Transverse colon (tissue), 4 donors: ENCODE results near the gene APOA1. TPM values are rescaled to one million over a fixed set of nuclear protein-coding genes. Genes with fewer than 3 reads are reported as not detected.

Experiments
- DNase-seq: peaks from one replicate; pipeline ENCODE4 v3.0.0-alpha.2; 2019
- H3K27ac ChIP-seq, 4 donors: fragments of 200-600 bp; sonication (generic); 2 replicates each; pipeline ENCODE4 v1.5.1; 2016 to 2018; ENCODE audit warnings: inconsistent platforms in 4 of 4
- H3K27me3 ChIP-seq: fragments of 200-600 bp; sonication (generic); 2 replicates; pipeline ENCODE4 v1.5.1; 2017; ENCODE audit warnings: inconsistent platforms
- H3K36me3 ChIP-seq, 4 donors: fragments of 200-600 bp; sonication (generic); 2 replicates each; pipeline ENCODE4 v1.5.1; 2017 to 2019; ENCODE audit warnings: inconsistent platforms in 4 of 4
- H3K4me1 ChIP-seq, 4 donors: fragments of 200-600 bp; sonication (generic); 2 replicates each; pipeline ENCODE4 v1.5.1; 2017 to 2020; ENCODE audit warnings: inconsistent platforms in 4 of 4
- H3K4me3 ChIP-seq, 4 donors: fragments of 200-600 bp; sonication (generic); 1 replicate in 1 of 4; 2 replicates in 3 of 4; pipeline versions ENCODE4 v1.5.1 to v1.6.1; 2017 to 2019; ENCODE audit warnings: inconsistent platforms in 4 of 4
- H3K9me3 ChIP-seq, 2 donors: fragments of 200-600 bp; sonication (generic); 2 replicates each; pipeline ENCODE4 v1.5.1; 2017 to 2019; ENCODE audit warnings: inconsistent platforms in 2 of 2
- EP300 ChIP-seq: sonication (generic); formaldehyde crosslinking; IDR thresholded peaks from one replicate; pipeline ENCODE4 v1.6.1; 2017; ENCODE audit warnings: antibody characterized with exemption, low read depth
- POLR2A ChIP-seq: fragments of 450-650 bp; IDR thresholded peaks from one replicate; pipeline ENCODE4 v1.6.1; 2016; ENCODE audit warnings: antibody characterized with exemption, mild to moderate bottlenecking, moderate library complexity
- POLR2AphosphoS5 ChIP-seq, 3 donors: sonication (generic); formaldehyde crosslinking; IDR thresholded peaks; one replicate each; pipeline ENCODE4 v1.6.1; 2016; ENCODE audit warnings: antibody characterized with exemption in 3 of 3
- WGBS, 2 donors: methylation state at CpG; one replicate each; pipeline ENCODE4 v1.1.5; 2018; ENCODE audit warnings: low coverage in 1 of 2; 5-methylcytosine and 5-hydroxymethylcytosine counted together
- in situ Hi-C, 4 donors: fragments of 200-750 bp; cut with MboI; loops; one replicate each; pipeline versions ENCODE4 v1.15.0 to v1.15.1; 2017; ENCODE audit warnings: low sequenced_read_pairs in 3 of 4, low pct_ligation_motif_present in 1 of 4, low pct_unique_long_range_greater_than_20kb in 1 of 4
- intact Hi-C: fragments of 100-400 bp; cut with DNase I; formaldehyde crosslinking; loops from one replicate; pipeline ENCODE4 v1.15.1; 2023; ENCODE audit warnings: low total_unique reads
- total RNA-seq, 4 donors: library from RNA; depleted of rRNA; stranded (reverse); fragments of >200 nt; gene quantifications; one replicate each; pipeline ENCODE4 v1.1.0, GENCODE V29; 2016
- TF ChIP-seq, protein P1 (sequence below), 5 experiments: fragments of 200-600 bp in 3 of 5; fragments of 450-650 bp in 2 of 5; sonication (generic) in 3 of 5; IDR thresholded peaks; 1 replicate in 2 of 5; 2 replicates in 3 of 5; pipeline ENCODE4 v1.5.1; 2016 to 2017; ENCODE audit warnings: antibody characterized with exemption in 5 of 5, inconsistent platforms in 3 of 5, mild to moderate bottlenecking in 2 of 5, moderate library complexity in 1 of 5

The APOA1 gene
- total RNA-seq, 4 donors from 2014 or later, result 169 TPM; not detected in 3

DNA sequence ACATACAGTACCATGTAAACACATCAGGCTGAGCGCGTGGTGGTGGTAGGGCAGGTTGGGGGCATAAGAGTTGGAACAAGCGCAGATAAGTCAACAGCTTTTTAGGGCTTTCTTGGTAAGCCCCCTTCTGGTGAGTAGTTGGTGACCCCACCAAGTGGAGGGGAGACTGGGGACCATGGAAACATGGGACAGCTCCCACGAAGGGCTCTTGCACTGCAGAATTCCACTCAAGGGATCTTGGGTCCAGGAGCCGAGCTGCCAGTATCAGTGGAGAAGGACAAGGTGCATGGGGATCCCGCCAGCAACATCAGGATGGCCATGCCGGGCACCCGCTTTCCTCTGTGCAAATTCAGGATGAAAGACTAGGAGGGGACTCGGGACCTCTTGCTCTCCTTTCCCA lies 6.2 kb upstream of the APOA1 start:
- in situ Hi-C loops, result no loop called here
- H3K4me1 ChIP-seq, result no peaks in the 10 kb centered on the region
- no peak for DNase-seq
- 93 to 95% methylated on average over 4 to 9 of the region's 9 CpGs for WGBS, 2 donors
- no peaks in the 10 kb centered on the region for H3K27me3 ChIP-seq
- no peak for TF ChIP-seq EP300
- TF ChIP-seq POLR2AphosphoS5 (IDR thresholded peaks at IDR 0.05), result no peak
- TF ChIP-seq POLR2A, result no peak
- TF ChIP-seq, protein P1, sequence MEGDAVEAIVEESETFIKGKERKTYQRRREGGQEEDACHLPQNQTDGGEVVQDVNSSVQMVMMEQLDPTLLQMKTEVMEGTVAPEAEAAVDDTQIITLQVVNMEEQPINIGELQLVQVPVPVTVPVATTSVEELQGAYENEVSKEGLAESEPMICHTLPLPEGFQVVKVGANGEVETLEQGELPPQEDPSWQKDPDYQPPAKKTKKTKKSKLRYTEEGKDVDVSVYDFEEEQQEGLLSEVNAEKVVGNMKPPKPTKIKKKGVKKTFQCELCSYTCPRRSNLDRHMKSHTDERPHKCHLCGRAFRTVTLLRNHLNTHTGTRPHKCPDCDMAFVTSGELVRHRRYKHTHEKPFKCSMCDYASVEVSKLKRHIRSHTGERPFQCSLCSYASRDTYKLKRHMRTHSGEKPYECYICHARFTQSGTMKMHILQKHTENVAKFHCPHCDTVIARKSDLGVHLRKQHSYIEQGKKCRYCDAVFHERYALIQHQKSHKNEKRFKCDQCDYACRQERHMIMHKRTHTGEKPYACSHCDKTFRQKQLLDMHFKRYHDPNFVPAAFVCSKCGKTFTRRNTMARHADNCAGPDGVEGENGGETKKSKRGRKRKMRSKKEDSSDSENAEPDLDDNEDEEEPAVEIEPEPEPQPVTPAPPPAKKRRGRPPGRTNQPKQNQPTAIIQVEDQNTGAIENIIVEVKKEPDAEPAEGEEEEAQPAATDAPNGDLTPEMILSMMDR (IDR thresholded peaks at IDR 0.05), result no peak
- no peak overlapping the region for H3K27ac ChIP-seq
- peaks cover 0 to 41% (median 16%) of the 10 kb centered on the region in 4 donors for H3K36me3 ChIP-seq
- intact Hi-C loops, result no loop called here
- no peaks in the 10 kb centered on the region for H3K9me3 ChIP-seq
- no peak overlapping the region for H3K4me3 ChIP-seq

DNA sequence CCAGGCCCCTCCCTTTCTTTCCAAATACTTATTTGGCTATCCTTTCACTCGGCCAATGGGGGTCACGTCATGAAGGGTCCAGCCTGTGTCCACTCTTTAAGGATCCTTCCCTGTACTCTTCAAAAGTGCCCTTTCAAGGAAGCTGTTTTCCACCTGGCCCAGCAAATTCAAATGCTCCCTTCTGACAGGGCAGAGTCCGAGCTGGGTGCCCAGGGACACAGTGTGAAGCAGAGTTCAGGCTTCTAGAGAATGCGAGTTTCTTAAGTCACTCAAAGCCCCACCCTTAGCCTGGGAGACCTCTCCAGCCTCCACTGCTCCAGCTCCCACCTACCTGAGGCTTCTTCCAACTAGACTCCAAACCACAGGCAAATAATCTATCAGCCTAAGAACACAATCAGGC lies 5.5 kb upstream of the APOA1 start:
- no peak overlapping the region for H3K27ac ChIP-seq
- no peaks in the 10 kb centered on the region for H3K27me3 ChIP-seq
- peaks cover 0 to 36% (median 14%) of the 10 kb centered on the region in 4 donors for H3K36me3 ChIP-seq
- in situ Hi-C loops (no loop called here), intact Hi-C loops (no loop called here)
- DNase-seq, result peak; percentile 21
- no peaks in the 10 kb centered on the region for H3K4me1 ChIP-seq
- no peak for TF ChIP-seq EP300
- TF ChIP-seq POLR2AphosphoS5 (IDR thresholded peaks at IDR 0.05), result no peak
- H3K9me3 ChIP-seq, result no peaks in the 10 kb centered on the region
- H3K4me3 ChIP-seq, result no peak overlapping the region
- WGBS, 2 donors, result 79 to 100% methylated on average over 1 to 4 of the region's 4 CpGs

DNA sequence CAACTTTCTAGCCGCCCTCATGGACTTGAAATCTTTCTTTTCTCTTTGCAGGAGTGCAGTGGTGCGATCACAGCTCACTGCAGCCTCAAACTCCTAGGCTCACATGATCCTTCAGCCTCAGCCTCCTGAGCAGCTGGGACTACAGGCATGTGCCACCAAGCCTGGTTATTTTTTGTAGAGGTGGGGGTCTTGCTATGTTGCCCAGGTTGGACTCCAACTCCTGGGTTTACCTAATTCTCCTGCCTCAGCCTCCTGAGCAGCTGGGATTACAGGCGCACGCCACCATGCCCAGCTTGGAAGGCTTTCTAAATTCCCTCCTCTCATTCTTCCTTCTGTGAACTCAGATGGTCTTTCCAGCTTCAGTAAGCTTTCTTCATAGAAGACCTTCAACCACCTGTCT lies 4.7 kb upstream of the APOA1 start:
- no peaks in the 10 kb centered on the region for H3K27me3 ChIP-seq
- no peak overlapping the region for H3K27ac ChIP-seq
- peaks cover 0 to 31% (median 12%) of the 10 kb centered on the region in 4 donors for H3K36me3 ChIP-seq
- 96% methylated on average over 4 of the region's 4 CpGs; no CpG with 5 or more reads in 1 of the 2 donors for WGBS, 2 donors
- intact Hi-C loops (no loop called here), in situ Hi-C loops (no loop called here)
- no peaks in the 10 kb centered on the region for H3K9me3 ChIP-seq
- TF ChIP-seq EP300 (no peak), POLR2A (no peak), POLR2AphosphoS5 (IDR thresholded peaks at IDR 0.05) (no peak)
- TF ChIP-seq, protein P1 (IDR thresholded peaks at IDR 0.05), result no peak
- no peak for DNase-seq
- H3K4me1 ChIP-seq, result no peaks in the 10 kb centered on the region
- H3K4me3 ChIP-seq, result no peak overlapping the region

DNA sequence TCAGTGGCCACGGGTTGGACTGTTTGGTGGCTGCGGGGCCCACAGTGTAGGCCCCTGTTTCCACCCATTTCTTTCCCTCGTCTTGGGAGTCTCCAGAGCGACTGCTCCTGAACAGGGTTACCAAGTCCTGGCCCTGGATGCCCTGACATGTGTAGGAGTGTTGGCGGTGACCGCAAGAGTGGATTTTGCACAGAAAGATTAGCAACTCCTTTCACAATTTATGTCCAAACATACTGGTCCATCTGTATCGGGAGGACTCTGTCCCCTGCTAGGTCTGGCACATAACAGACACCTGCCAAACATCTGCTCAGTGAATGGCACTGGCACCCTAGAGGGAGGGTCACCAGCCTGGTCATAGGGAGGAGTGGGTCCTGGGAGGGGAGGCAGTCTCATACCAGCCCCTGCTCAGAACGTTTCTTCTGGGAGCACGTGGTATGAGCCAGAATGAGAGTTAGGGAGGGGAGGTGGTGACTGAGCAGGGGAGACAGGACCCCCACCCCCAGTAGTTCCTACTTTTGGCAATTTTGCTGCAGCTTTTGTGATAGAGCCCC lies 3.4 kb upstream of the APOA1 start:
- H3K27ac ChIP-seq, result no peak overlapping the region
- no peaks in the 10 kb centered on the region for H3K9me3 ChIP-seq
- H3K36me3 ChIP-seq, result peaks cover 0 to 18% (median 7%) of the 10 kb centered on the region in 4 donors
- no peaks in the 10 kb centered on the region for H3K27me3 ChIP-seq
- 77 to 89% methylated on average over 3 to 9 of the region's 9 CpGs for WGBS, 2 donors
- in situ Hi-C loops (no loop called here), intact Hi-C loops (no loop called here)
- peaks cover 0 to 7% (median 4%) of the 10 kb centered on the region in 4 donors for H3K4me1 ChIP-seq
- no peak for DNase-seq
- H3K4me3 ChIP-seq, result no peak overlapping the region
- TF ChIP-seq POLR2AphosphoS5 (IDR thresholded peaks at IDR 0.05) (no peak), EP300 (no peak), POLR2A (no peak)
- TF ChIP-seq, protein P1 (IDR thresholded peaks at IDR 0.05), result no peak
